A549 (cell line): ENCODE measurements around the gene EXOC2.

ENCODE experiments used
- CTCF ChIP-seq: fragments of >200 bp; sonication (Bioruptor Twin); formaldehyde crosslinking; IDR thresholded peaks from 3 replicates; pipeline ENCODE4 v1.5.1; 2016
- REST ChIP-seq: fragments of 200-600 bp; sonication (generic); IDR thresholded peaks from 2 replicates; pipeline ENCODE4 v1.6.1; 2016; ENCODE audit warnings: antibody characterized with exemption, mild to moderate bottlenecking, moderate library complexity
- ZNF302 ChIP-seq: fragments of 250-450 bp; sonication (Bioruptor Pico); IDR thresholded peaks from 2 replicates; pipeline ENCODE4 v1.9.0; 2021; ENCODE audit warnings: inconsistent platforms, mild to moderate bottlenecking, moderate library complexity

- no peak for TF ChIP-seq CTCF
- TF ChIP-seq ZNF302: no peak
- no peak for TF ChIP-seq REST
Measured at GRCh38 chr6:506920-507622, 185.9 kb downstream of the EXOC2 start.
